A673 (cell line): Measurements from ENCODE around the gene EDAR.

Source experiments
- EZH2 ChIP-seq: fragments of 200-600 bp; sonication (generic); IDR thresholded peaks from 2 replicates; pipeline ENCODE4 v1.6.1; 2017; ENCODE audit warnings: borderline replicate concordance, low read depth, mild to moderate bottlenecking, mixed read lengths, antibody characterized with exemption, low read length; ENCODE audit not compliant: poor library complexity, severe bottlenecking
- TF ChIP-seq, protein P1 (sequence below): fragments of 300-800, 200-600 bp; sonication (generic); conservative IDR thresholded peaks from 2 replicates; pipeline ENCODE4 v1.5.1; 2017; ENCODE audit warnings: low read depth, mild to moderate bottlenecking, antibody characterized with exemption, low read length, moderate library complexity, mixed read lengths

DNA sequence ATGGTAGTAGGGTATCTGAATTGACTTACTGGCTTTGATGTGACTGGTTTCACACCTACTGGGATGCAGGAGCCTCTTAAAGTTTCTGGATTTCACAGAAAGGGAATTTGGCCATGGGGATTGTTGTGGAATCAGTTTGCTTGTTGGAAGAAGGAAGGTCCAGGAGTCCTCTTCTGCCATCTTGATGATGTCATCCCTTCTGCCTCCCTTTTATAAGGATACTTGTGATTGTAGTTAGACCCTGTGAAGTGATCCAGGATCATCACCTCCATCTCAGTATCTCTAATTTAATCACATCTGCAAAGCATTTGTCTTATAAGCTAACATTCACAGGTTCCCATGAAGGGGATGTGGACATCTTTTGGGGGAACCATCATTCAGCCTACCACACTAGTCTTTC, 123.0 kb downstream of the EDAR start:
- TF ChIP-seq, protein P1, sequence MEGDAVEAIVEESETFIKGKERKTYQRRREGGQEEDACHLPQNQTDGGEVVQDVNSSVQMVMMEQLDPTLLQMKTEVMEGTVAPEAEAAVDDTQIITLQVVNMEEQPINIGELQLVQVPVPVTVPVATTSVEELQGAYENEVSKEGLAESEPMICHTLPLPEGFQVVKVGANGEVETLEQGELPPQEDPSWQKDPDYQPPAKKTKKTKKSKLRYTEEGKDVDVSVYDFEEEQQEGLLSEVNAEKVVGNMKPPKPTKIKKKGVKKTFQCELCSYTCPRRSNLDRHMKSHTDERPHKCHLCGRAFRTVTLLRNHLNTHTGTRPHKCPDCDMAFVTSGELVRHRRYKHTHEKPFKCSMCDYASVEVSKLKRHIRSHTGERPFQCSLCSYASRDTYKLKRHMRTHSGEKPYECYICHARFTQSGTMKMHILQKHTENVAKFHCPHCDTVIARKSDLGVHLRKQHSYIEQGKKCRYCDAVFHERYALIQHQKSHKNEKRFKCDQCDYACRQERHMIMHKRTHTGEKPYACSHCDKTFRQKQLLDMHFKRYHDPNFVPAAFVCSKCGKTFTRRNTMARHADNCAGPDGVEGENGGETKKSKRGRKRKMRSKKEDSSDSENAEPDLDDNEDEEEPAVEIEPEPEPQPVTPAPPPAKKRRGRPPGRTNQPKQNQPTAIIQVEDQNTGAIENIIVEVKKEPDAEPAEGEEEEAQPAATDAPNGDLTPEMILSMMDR: no peak
- no peak for TF ChIP-seq EZH2
